ENCODE measurements around the gene TNFAIP1.

TNFAIP1 gene

DNA sequence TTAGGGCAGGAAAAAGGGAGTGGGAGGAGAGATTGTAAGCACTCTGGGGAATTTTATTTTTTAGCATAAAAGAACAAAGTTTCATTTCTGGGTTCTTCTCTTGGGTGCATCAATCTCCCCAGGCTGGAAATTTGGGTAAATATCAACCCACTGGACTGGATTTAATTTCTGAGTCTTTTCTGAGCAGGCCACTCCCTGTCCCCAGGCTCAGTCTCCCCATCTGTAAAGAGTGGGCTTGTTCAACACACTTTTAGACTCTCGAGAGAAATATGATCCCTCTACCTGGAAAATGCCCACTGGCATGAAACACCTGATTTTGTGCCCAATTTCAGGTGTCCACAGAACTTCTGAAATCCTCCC is 35.2 kb downstream of the TNFAIP1 start:
- DNase-seq (ENCODE audit: low read depth), result no peak
- H3K4me3 ChIP-seq (ENCODE audit: low read depth, low read length), result no peak overlapping the region
- TF ChIP-seq, protein P1, sequence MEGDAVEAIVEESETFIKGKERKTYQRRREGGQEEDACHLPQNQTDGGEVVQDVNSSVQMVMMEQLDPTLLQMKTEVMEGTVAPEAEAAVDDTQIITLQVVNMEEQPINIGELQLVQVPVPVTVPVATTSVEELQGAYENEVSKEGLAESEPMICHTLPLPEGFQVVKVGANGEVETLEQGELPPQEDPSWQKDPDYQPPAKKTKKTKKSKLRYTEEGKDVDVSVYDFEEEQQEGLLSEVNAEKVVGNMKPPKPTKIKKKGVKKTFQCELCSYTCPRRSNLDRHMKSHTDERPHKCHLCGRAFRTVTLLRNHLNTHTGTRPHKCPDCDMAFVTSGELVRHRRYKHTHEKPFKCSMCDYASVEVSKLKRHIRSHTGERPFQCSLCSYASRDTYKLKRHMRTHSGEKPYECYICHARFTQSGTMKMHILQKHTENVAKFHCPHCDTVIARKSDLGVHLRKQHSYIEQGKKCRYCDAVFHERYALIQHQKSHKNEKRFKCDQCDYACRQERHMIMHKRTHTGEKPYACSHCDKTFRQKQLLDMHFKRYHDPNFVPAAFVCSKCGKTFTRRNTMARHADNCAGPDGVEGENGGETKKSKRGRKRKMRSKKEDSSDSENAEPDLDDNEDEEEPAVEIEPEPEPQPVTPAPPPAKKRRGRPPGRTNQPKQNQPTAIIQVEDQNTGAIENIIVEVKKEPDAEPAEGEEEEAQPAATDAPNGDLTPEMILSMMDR (IDR thresholded peaks at IDR 0.05; ENCODE audit: control insufficient read depth, extremely low read depth, insufficient read depth), result no peak

DNA sequence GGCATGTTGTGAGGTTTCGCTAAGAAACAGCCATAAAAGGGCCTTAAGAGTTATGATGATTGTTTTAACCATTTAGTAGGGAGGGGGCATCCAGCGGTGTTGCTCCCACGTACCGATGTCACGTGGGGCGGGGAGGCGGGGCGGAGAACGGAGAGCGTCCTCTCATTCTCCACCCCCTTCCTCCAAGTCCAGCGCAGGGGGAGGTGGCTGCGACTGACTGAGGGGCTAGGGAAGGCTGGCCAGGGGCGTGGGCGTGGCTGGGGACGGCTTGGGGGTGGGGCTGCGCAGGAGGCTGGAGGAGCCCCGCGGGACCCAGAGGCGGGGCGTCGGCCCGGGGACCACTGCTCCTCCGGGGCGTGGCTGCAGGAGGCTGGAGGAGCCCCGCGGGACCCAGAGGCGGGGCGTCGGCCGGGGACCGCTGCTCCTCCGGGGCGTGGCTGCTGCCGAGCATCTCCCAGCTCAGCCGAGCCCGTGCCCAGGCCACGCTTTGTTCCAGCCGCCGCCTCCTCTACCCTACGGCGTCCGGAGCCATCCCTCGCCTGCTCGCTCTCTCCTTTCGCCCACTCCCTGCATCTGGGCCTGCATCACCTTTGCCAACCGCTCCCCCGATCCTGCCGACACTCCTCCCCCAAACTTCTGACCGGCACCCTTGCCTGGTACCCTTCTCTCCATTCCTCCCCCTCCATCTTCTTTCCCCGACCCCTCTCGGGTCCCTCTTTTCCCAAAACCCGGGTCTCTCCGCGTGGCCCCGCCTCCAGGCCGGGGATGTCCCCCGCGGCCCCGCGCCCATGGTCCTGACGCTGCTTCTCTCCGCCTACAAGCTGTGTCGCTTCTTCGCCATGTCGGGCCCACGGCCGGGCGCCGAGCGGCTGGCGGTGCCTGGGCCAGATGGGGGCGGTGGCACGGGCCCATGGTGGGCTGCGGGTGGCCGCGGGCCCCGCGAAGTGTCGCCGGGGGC is 36.0 kb downstream of the TNFAIP1 start, which contains the start of gene SARM1:
Gene SARM1 (plus strand): TSS at position 450 of the 958 bp plus-strand sequence. CDS start 339 bp downstream, at position 789.
- no peak within 1 kb of the TSS for H3K4me3 ChIP-seq (ENCODE audit: low read depth, low read length)
- TF ChIP-seq, protein P1 (IDR thresholded peaks at IDR 0.05; ENCODE audit: control insufficient read depth, extremely low read depth, insufficient read depth), result no peak
- DNase-seq (ENCODE audit: low read depth), result no peak

DNA sequence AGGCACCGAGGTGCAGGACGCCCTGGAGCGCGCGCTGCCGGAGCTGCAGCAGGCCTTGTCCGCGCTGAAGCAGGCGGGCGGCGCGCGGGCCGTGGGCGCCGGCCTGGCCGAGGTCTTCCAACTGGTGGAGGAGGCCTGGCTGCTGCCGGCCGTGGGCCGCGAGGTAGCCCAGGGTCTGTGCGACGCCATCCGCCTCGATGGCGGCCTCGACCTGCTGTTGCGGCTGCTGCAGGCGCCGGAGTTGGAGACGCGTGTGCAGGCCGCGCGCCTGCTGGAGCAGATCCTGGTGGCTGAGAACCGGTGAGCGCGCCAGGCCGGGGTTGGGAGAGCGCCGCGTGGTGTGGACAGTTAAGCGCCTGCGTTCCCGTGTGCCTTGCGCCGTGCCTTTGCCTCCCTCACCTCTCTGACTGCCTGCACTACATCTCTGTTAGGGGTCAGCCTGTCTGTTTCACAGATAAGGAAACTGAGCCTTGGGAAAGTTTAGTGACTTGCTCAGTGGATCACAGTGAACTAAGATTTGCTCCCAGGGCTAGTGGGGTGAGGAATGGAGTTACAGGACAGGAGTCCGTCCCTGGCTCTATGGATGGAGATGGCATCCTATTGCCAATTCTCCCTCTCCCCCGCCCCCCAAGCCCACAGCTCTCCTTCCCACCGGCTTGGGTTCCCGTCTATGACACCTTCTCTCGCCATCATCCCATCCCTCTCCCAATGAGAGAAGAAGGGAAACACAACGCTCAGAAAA is 36.8 kb downstream of the TNFAIP1 start:
- no peak for DNase-seq (ENCODE audit: low read depth)
- TF ChIP-seq, protein P1 (IDR thresholded peaks at IDR 0.05; ENCODE audit: control insufficient read depth, extremely low read depth, insufficient read depth), result no peak
- H3K4me3 ChIP-seq (ENCODE audit: low read depth, low read length), result no peak overlapping the region

DNA sequence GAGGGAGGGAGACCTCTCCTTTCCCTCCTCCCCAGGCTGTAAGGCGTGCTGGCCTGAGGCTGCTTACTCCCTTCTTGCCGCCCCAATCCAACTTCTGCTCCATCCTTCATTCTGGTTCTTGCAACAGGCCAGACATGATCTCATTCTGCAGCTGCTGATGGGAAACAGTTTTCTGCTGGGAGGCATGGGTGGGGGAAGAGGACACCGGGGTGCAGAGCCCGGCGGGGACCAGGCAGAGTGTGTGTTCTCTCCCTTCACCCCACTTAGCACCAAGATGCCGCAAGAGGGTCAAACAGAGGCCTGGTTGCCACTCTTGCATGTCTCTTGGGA is 37.3 kb downstream of the TNFAIP1 start:
- DNase-seq (ENCODE audit: low read depth), result no peak
- TF ChIP-seq, protein P1 (IDR thresholded peaks at IDR 0.05; ENCODE audit: control insufficient read depth, extremely low read depth, insufficient read depth), result no peak
- H3K4me3 ChIP-seq (ENCODE audit: low read depth, low read length), result no peak overlapping the region

DNA sequence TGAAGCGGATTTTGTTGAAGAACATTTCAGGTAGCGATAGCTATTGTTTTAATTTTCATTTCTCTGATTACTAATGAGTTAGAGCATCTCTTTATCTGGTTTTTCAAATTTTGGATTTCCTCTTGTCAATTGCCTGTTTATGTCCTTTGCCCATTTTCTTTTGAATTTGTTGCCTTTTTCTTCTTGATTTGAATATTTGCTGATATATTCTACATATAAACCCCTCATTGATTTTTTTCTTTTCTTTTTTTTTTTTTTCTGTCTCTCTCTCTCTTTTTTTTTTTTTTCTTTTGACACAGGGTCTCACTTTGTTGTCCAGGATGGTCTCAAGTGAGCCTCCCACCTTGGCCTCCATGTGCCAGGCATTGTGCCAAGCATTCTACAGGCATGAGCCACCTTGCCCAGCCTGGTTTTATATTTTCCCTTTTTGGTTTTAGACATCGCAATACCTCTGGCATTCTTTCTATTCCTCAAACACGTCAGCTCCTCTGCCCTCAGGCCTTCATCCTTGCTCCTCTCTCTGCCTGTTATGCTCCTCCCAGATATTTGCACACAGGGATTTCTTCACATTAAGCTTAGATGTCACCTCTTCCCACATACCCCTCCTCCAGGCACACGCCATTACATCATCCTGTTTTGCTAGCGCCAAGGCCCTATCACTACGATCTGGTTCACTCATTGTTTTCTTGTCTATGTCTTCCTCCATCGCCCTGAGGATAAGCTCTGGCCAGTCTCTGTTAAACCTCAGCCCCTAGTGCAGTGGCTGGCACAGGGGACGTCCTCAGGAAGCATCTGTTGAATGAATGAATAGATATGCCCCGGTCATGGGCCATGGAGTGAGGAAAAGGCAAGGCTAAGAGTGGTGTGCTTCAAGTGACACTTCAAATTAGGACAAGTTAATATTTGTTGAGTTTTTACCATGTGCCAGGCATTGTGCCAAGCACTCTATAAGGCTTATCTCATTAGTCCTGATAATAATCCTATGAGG is 44.5 kb downstream of the TNFAIP1 start:
- no peak overlapping the region for H3K4me3 ChIP-seq (ENCODE audit: low read depth, low read length)
- DNase-seq (ENCODE audit: low read depth), result peak; percentile 54
- TF ChIP-seq, protein P1 (IDR thresholded peaks at IDR 0.05; ENCODE audit: control insufficient read depth, extremely low read depth, insufficient read depth), result no peak

DNA sequence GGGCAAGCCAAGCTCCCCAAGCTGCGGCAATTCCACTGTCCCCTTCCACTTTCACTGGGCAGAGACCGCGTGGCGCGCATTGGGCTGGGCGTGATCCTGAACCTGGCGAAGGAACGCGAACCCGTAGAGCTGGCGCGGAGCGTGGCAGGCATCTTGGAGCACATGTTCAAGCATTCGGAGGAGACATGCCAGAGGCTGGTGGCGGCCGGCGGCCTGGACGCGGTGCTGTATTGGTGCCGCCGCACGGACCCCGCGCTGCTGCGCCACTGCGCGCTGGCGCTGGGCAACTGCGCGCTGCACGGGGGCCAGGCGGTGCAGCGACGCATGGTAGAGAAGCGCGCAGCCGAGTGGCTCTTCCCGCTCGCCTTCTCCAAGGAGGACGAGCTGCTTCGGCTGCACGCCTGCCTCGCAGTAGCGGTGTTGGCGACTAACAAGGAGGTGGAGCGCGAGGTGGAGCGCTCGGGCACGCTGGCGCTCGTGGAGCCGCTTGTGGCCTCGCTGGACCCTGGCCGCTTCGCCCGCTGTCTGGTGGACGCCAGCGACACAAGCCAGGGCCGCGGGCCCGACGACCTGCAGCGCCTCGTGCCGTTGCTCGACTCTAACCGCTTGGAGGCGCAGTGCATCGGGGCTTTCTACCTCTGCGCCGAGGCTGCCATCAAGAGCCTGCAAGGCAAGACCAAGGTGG is 45.7 kb downstream of the TNFAIP1 start:
- TF ChIP-seq, protein P1 (IDR thresholded peaks at IDR 0.05; ENCODE audit: control insufficient read depth, extremely low read depth, insufficient read depth), result no peak
- DNase-seq (ENCODE audit: low read depth), result no peak
- no peak overlapping the region for H3K4me3 ChIP-seq (ENCODE audit: low read depth, low read length)

All from LNCaP clone FGC (cell line).